DMS79 treated with DMSO at 0.1 percent for 48 hours (cell line): ENCODE data around the gene FUT6.

Experiments
- DNase-seq: peaks from one replicate; lab custom pipeline; 2025; lab: John Stamatoyannopoulos, UW

The FUT6 gene

DNA sequence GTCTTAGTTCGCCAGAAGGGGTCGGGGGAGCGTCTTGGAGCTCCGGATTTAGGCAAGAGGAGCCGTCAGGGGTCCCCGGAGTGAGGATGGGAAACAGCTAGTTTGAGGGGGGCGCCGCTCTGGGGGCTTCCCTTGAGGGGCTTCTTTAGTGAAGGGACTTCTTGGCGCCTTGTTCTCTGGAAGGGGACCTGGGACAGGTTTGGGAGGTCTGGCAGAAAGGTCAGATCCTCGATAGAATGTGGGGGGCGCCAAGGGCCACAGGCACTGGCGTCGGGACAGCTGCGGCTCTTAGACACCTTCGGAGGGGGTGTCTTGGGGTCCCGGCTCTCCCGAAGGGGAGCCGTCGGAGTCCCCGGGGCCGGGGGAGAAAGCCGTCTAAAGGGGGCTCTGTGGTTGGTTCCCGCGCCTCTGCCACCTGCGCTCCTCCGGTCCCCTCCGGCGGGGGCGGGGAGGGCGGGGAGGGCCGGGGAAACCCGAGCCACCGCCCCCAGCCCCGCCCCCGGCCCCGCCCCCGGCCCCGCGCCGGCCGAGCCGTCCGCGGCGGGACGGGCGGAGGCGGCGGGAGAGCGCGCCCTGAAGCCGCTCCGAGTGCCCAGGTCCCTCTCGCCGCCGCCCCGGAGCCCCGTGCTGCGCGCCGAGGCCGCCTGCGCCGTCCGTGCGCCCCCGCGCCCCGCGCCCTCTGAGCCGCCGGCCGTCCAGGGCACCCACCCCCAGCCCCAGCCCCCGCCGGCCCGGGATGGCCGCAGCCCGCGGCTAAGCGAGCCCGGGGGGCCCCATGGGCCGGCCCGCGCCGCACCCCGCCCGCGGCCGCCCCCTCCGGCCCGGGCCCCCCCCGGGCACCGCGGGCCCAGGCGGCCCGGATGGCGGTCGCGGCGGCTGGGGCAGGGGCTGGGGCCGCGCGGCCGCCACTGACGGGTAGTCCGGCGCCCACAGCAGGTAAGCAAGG is 34.7 kb downstream of the FUT6 start, which contains the start of gene NRTN:
Gene NRTN (plus strand): TSS at position 552 of the 946 bp plus-strand sequence. CDS start 19,099 bp downstream, outside the sequence.
- peak; percentile 7 for DNase-seq

DNA sequence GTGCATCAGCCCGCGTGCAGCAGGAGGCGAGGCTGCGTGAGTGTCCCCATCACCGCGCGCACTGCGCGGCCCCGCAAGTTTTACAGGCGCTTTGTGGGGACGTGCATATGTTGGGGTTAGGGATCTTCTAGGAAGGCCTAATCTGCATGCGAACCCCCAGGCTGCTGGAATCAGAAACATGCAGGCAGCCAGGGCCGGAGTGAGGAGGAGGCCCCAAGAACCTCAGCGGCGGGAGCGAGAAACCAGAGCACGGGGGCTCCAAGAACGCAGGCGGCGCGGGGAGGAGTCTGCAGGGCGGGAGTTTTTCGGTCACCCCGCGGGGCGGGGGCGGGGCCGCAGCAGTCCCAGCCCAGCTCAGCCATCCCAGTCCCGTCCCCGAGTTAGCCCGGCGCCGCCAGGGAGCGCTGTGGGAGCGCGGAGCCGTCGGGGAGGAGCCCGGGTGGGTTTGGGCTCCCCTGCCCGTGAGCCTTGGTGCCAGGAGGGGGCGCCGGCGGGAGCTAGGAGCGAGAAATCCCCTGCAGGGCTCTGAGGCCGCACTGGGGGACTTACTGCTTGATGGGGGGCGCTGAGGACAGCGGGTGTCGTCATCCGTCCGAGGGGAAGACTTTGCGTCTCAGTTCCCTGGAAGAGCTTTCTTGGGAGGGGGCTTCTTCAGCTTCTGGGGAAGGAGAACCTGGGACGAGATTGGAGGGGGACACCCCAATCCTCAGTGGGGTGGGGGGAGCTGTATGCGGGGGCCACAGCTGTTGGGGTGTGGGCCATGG is 35.6 kb downstream of the FUT6 start:
- DNase-seq: peak; percentile 86

DNA sequence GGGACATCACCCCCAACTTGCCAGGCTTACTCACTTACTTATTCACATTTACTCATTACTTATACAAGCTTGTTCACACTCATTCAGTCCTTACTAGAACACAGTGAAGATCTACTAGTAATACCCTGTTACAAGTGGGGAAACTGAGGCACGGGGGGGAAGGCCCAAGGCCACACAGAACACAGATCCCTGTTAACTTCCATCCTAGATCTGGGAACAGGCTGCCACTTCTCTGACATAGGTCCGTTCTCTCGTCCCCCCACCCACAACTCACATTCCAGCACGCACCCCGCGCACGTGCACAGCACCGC is 36.1 kb downstream of the FUT6 start:
- no peak for DNase-seq

DNA sequence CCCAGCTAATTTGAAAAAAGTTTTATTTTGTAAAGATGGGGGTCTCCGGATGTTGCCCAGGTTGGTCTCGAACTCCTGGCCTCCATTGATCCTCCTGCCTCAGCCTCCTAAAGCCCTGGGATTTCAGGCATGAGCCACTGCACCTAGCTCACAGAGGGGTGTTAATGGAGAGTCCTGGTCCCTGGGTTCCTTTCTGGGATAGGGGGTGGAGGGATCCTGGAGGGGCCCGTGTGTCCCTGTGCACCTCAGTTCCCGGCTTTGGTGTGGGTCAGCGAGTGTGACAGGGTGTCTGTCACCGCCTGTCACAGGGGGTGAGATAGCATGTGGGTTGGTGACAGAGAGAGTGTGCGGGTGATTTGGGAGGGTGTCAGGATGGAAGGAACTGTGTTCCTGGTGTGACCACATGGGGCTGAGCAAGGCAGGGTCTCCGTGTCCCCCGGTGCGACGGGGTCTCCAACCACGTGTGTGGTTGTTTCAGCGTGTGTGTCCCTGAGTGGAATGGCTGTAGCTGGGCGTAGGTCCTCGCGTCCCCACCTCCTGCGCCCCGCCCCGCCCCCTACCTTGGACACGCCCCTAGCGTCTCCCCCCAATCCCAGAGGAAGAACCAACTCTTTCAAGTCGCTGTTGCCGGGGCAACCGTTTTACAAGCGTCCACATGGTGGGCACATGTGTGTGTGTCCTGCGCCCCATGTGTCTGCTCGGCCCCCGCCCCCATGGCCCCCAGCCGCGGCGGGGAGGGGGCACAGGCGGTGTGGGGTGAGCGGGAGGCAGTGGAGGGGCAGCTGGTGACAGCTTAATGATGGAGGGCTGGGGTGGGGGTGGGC is 37.5 kb downstream of the FUT6 start:
- peak; percentile 7 for DNase-seq

DNA sequence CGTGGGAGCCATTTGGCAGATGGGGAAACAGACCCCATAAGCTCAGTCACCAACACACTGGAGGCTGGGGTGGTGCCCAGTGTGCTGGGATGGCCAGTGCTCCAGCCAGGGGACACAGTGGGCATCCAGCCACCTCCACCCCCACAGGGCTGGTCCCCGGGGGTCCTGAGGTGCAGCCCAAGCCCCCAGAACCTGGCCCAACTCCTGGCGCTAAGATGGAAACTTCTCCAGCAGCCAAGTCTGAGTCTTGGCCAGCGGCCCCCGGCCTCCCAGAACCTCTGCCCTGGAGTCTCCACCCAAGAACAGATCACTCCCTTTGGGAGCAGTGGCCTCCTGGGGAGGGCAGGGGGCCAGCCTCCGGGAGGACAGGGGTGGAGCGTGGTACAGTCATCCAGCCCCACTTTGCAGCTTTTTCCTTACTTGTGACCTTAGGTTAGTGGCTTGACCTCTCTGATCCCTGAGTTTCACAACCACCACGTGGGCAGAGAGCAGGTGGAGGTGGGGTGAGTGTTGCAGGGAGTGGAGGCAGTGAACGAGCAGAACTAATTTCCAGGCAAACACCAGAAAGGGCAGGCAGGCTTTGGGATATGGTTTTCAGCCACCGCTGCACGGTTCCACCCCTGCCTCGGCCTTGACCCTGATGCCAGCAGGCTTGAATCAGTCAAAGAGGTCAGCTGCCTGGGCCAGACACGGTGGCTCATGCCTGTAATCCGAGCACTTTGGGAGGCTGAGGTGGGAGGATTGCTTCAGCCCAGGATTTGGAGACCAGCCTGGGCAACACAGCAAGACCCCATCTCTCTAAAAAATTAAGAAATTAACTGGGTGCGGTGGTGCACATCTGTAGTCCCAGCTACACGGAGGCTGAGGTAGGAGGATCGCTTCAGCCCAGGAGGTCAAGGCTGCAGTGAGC is 38.9 kb downstream of the FUT6 start:
- no peak for DNase-seq

DNA sequence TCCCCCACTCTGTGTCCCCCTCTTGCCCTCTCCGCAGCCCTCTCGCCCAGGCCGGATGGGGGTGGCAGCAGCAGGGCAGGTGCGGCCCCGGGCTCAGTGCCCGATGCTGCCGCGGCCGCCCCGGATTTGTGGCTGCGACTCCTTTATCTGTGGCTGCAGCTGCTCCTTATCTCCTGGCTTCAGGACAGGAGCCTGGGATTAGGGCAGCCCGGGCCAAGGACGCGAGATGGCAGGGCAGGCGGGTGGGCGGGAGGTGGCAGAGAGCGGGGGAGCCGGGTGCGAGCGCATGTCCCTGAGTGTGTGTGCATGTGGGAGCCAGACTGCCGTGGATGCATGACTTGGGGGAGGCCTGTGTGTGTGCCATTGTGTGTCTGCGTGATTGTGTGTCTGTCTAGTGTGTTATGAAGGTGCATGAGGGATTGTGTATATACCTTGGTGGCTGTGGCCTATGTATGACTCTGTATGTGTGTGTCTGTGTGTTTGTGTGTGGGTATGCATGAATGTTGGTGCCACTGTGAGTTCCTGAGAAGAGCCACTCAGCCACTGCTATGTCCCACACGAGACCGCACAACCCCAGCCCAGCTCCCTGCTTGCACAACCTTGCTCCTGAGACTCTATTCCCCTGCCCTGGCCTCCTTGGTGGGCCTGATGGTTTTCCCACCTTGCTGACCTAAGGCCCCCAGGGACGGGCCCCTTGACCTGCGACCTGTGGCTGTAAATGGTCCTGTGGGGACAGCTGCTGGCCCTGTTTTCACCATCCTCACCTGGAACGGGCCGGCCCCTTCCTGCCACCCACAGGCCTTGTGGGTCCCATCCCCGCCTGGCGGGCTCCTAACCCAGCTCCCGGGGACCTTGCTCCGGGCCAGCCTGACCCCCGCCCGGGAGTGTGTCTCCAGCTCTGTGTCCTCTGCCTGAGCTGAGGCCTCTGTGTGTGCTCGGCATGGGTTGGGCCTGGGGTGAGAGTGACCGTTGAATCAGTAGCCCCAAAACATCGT is 40.0 kb downstream of the FUT6 start:
- no peak for DNase-seq

DNA sequence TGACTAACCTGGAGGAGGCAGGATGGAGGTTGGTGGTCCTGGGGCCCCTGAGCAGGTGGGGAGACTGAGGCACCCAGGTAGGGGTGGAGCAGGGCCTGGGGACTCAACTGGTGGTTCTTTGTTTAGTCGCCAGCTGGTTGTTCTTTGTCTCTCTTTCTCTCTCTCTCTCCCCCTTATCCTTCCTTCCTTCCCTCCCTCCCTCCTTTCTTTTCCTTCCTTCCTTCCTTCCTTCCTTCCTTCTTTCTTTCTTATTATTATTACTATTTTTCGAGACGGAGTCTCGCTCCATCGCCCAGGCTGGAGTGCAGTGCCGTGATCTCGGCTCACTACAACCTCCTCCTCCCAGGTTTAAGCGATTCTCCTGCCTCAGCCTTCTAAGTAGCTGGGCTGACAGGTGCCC is 41.3 kb downstream of the FUT6 start:
- DNase-seq: no peak

DNA sequence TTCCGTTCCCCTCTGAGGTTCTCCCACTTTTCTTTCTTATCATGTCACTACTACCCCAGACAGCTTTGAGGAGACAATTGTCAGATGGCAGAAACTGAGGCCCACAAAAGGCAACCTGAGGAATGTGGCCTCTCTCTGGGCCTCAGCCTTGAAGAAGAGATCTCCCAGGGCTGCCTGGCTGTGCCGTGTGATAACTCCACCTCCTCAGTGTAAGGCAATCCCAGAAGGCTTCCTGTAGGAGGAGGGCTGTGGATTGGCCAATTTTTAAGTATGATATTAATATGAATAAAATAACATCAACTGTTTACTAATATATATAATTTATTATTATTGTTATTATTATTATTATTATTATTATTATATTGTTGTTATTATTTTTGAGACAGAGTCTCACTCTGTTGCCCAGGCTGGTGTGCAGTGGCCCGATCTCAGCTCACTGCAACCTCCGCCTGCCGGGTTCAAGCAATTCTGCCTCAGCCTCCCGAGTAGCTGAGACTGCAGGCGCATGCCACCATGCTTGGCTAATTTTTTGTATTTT is 44.1 kb downstream of the FUT6 start:
- DNase-seq: no peak

DNA sequence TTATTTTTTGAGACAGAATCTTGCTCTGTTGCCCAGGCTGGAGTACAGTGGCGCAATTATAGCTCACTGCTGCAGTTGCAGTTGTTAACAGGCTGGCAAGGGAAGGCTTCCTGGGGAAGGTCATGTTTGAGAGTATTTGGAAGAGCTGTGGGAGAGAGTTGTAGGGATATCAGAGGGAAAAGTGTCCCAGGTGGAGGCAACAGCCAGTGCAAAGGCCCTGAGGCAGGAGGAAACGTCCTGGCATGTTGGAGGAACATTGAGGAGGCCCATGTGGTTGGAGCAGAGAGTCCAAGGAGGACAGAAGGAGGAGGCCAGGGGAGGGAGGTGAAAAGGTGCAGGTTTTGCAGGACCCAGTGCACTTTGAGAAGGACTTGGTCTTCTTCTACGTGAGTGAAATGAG is 46.3 kb downstream of the FUT6 start:
- DNase-seq: no peak

DNA sequence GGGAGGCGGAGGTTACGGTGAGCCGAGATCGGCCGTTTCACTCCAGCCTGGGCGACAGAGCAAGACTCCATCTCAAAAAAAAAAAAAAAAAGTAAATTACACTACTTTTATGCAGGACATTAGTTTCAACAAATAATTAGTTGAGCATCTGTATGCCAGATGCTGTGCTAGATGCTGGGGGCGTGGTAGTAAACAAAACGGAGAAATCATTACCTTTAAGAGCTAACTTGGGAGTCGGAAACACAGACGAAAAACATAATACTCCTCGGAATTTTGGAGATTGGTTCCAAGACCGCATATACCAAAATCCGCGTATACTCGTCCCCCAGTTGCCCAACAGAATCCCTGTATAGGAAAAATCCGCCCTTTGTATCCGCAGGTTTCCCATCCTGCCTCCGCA is 47.3 kb downstream of the FUT6 start:
- no peak for DNase-seq

DNA sequence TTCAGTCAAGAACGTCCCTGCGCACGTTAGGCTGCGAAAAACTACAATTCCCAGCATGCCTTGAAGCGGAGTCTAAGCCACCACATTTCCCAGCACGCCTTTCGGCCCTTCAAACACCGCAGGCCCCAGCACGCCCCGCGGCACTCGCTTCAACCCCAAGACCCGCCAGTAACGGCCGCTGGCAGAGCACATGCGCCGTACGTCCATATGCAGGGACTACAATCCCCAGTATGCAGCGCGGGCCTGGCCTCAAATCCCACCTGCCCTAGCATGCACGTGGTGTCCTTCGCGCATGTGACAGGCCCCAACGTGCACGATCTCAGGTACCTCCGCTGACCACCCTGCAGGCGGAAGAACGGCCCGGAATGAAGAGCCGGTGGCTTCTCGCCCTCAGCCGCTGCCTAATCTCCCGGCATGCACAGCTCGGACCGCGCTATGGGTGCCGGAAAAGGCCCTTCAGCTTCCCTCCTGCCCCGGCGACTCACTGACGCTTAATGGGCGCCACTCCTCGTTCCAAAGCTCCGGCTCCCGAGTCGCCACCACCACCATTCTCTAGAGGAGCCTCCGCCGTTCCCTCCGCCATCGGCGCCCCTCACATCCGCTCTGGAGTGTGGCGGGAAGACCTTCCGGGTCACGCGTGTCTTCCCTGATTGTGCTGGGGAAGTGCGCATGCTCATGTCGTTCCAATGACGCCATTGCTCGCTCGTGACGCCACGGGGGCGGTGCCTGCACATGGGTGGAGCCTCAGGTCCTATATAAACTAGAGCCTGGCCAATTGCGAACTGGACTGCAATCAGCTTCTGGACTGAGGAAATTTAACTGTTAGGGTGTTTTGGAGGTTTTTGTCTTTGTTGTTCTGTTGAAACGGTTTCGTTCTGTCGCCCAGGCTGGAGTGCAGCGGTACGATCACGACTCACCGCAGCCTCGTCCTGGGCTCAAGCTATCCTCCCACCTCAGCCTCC is 48.7 kb downstream of the FUT6 start, which contains the start of gene DUS3L:
Gene DUS3L (minus strand): TSS at position 605 of the 962 bp plus-strand sequence. CDS start 22 bp downstream, at position 583.
- peak; percentile 94 for DNase-seq

DNA sequence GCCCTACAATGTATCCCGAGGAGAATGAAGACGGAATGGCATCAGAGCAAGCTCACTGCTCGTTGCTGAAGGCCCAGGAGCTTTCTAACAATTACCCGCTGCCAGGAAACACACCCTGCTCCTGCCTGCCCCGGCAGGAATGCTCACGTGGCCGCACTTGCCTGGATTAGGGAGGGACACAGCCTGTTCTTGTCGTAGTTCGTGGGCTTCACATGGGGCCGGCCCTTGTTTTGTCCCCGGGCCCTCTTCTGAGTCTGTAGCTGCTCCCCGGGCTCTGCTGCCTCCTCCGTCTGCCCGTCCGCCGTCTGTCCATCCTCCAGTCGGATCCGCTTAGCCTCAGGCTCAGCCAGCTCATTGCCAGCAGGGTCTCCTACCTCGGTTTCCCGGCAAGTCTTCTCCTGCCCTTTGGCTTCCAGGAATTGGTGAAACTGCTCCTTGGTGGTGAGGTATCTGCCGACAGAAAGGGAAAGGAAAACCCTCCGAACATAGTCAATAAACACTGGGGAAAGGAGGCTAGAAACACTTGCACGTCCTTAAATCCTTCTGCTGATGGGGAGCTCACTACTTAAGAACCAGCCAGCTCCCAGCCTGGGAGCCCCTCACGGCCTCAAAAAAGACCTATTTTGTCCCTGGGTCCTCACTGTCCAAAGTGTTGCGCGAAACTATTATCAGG is 49.5 kb downstream of the FUT6 start:
- DNase-seq: no peak

DNA sequence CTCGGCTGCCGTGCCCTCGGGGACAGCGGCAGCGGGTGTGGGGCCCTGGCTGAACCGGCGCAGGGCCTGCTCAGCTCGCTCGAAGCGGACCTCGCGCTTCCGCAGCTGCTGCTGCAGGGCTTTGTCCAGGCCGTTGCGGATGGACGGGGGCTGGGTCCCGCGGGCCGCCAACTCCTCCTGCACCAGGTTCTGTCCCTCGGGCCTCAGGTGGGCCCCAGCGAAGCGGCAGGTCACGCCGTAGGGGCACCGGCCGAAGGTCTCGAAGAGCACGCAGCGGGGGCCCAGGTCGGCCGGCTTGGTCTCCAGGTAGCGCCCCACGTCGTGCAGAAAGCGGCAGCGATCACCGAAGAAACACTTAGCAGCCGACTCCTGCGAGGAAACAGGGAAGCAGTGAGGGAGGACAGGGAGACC is 50.1 kb downstream of the FUT6 start:
- DNase-seq: no peak

DNA sequence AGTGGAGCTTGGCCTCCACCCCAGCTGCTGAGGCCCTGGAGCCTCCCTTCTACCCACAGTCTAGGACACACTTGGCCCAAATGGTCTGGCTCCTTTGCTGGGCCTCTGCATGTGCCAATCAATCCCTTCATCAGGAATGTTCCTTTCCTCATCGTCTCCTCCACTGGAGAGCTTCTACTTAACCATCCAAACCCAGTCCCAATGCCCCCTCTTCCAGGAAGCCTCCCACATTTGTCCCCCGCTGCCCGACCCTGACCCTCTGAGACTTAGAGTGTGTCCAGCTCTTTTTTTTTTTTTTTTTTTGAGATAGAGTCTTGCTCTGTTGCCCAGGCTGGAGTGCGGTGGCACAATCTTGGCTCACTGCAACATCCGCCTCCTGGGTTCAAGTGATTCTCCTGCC is 51.1 kb downstream of the FUT6 start:
- DNase-seq: no peak

DNA sequence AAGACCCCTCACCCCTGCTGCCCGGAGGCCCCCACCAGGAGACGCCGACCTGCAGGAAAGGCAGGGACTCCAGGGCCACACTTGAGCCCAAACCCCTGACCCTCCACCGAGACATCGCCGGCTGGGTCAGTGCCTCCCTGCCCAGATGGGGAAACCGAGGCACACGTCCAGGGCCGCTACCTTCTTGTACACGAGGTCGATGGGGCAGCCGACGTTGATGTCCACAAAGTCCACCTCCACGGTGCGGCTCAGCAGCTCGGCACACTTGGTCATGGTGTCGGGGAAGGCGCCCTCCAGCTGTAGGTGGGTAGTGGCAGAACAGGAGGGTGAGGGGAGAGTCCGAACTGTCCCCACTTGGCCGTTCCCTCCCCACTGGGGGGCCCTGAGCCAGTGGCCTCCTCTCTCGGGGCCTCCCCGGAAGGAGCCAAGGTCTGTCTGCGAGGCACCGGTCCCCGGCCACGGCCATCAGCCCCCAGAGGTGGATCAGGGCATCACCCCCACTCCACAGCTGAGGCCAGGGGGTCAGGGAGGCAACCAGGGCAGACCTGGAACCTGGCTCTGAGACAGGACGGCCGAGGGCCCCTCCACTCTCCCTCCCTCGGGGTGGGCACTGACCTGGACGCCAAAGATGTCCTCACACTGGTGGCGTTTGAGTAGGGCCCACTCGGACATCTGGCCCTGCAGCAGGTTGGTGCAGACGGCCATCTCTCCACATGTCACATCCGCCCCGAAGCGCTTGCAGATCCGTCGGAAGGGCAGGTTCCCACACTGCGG is 51.9 kb downstream of the FUT6 start:
- no peak for DNase-seq

DNA sequence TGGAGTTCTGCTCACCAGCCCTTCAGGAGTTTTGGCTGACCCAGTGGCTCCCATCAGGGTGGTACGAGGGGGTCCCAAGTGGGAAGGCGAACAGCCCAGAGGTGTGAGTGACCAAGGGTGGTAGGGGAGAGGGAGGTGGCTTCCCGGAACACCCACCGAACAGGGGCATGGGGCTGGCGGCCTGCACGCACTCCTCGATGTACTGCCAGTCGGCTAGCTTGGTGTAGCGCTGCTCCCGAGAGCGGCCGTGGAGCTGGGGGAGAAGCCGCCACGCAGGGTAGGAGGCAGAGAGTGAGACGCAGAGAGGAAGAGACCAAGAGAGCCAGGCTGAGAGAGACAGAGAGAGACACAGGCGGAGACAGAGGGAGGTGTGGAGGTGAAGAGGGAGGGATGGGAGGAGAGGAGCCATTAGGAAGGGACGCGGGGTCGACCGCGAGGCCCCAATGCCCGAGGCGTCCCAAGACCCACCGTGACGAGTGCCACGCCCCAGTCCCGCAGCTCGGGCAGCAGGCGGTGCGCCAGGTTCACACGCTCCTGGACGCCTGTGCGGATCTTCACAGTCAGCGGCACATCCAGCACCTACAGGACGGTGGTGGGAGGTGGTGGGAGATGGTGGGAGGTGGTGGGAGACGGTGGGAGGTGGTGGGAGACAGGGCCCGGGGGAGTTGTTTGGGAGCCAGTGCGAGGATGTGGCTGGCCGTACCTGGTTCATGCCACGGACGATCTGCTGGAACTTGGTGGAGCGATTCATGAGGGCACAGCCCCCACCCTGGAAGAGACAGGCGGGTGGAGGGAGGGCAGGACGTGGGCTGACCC is 52.7 kb downstream of the FUT6 start:
- no peak for DNase-seq
